Measurements from ENCODE around the gene PRICKLE2.

Gene PRICKLE2

DNA sequence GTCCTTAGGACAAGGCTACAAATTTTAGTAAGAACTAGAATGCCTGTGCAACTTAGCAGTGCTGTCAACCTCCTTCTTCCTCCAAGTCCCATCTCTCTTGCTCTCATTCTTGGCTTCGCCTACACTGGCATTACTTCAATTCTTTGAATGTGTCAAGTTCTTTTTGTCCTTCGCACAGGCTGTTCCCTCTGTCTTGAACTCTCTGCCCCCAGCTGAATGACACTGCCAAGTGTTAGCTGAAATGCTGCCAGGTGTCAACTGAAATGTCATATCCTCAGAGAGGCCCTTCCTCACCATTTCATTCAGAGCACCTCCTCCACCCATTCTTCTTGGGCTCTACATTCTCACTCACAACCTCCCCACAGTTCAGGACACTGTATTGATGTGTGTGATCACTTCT lies 153.1 kb downstream of the PRICKLE2 start:
- no peak for DNase-seq
- no peaks in the 10 kb centered on the region for H3K27me3 ChIP-seq (replicated peaks; ENCODE audit: control insufficient read depth, insufficient read depth, low read length, poor library complexity, severe bottlenecking)
- H3K4me1 ChIP-seq (ENCODE audit: control insufficient read depth, insufficient read depth, low read length, poor library complexity, severe bottlenecking): no peaks in the 10 kb centered on the region
- H3K36me3 ChIP-seq (ENCODE audit: control insufficient read depth, insufficient read depth, low read length): no peaks in the 10 kb centered on the region
- H3K4me3 ChIP-seq (ENCODE audit: insufficient read depth, low read depth, low read length, poor library complexity, severe bottlenecking): no peak overlapping the region
- no peaks in the 10 kb centered on the region for H3K9me3 ChIP-seq (ENCODE audit: control insufficient read depth, low read length)
- H3K27ac ChIP-seq (ENCODE audit: insufficient read depth, low read length, poor library complexity, severe bottlenecking): no peak overlapping the region

DNA sequence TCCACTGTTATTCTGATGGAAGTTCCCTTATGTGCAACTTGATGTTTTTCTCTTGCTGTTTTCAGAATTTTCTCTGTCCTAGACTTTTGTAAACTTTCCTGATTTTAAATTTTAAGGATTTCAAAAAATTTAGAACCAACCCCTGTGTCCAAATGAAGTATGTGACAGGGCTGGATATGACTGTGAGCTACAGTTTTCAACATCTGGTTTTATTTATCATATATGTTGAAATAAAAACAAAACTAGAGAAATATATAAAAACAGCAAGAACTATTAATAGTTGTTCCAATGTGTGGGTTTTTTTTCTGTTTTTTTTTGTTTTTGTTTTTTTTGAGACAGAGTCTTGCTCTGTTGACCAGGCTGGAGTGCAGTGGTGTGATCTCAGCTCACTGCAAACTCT lies 154.6 kb downstream of the PRICKLE2 start:
- Histone ChIP-seq H3K4me1 (ENCODE audit: control insufficient read depth, insufficient read depth, low read length, poor library complexity, severe bottlenecking) (no peaks in the 10 kb centered on the region), H3K9me3 (ENCODE audit: control insufficient read depth, low read length) (no peaks in the 10 kb centered on the region), H3K27me3 (replicated peaks; ENCODE audit: control insufficient read depth, insufficient read depth, low read length, poor library complexity, severe bottlenecking) (no peaks in the 10 kb centered on the region), H3K27ac (ENCODE audit: insufficient read depth, low read length, poor library complexity, severe bottlenecking) (no peak overlapping the region), H3K4me3 (ENCODE audit: insufficient read depth, low read depth, low read length, poor library complexity, severe bottlenecking) (no peak overlapping the region), H3K36me3 (ENCODE audit: control insufficient read depth, insufficient read depth, low read length) (no peaks in the 10 kb centered on the region)
- no peak for DNase-seq

DNA sequence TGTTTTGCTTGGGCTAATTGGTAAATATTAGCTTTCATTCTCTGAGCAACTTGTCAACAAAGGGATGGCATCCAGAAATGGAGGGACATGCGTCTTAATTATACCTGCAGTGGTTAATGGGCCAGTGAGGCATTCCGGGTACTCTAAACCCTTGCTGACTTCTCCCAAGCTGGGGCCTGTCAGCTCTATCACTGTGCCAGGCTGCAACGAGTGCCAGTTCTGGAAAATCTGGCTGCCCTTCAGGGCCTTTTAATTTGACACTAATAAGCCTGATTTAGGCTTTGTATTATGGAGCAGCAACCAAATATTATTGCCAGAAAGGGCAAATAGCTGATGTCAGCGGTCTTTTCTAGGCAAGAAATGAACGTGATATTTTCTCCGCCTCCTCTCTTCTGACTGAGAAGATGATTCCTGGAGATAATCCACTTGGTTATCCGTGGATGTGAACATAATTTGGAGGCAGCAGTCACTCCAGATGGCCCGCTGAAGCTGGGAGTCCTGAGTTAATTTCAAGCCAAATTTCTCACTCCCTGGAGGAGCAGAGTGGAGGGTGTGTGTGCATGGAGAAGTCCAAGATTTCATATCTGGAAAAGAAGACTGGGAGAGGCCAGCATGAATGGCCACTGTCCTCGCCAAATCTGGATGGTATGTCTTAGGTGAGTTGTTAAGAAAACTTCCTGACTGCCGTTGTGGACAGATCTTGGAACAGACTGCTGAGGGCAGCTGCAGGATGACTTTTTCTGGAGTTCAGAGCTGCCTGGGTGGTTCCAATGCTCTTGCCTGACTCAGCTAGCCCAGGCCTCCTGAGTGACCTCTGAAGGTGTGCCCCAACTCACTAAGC lies 157.5 kb downstream of the PRICKLE2 start:
- no peaks in the 10 kb centered on the region for H3K27me3 ChIP-seq (replicated peaks; ENCODE audit: control insufficient read depth, insufficient read depth, low read length, poor library complexity, severe bottlenecking)
- no peaks in the 10 kb centered on the region for H3K36me3 ChIP-seq (ENCODE audit: control insufficient read depth, insufficient read depth, low read length)
- H3K4me3 ChIP-seq (ENCODE audit: insufficient read depth, low read depth, low read length, poor library complexity, severe bottlenecking): no peak overlapping the region
- no peaks in the 10 kb centered on the region for H3K4me1 ChIP-seq (ENCODE audit: control insufficient read depth, insufficient read depth, low read length, poor library complexity, severe bottlenecking)
- no peaks in the 10 kb centered on the region for H3K9me3 ChIP-seq (ENCODE audit: control insufficient read depth, low read length)
- no peak for DNase-seq
- H3K27ac ChIP-seq (ENCODE audit: insufficient read depth, low read length, poor library complexity, severe bottlenecking): no peak overlapping the region

DNA sequence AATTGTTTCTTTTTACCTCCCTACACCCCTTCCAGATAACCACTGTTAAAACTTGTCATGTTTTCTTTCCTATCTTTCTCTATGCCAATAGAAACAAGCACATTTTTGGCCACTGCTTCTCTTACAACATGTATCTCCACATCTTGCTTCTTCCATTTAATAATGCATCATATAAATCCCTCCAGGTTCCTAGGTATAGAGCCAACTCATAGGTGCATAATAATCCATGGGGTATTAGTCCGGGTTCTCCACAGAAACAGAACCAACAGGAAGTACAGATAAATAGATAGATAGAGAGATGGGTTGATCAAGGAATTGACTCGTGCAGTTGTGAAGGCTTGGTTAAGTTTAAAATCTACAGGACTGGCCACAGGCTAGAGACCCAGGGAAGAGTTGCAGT lies 160.5 kb downstream of the PRICKLE2 start:
- Histone ChIP-seq H3K36me3 (ENCODE audit: control insufficient read depth, insufficient read depth, low read length) (no peaks in the 10 kb centered on the region), H3K4me3 (ENCODE audit: insufficient read depth, low read depth, low read length, poor library complexity, severe bottlenecking) (no peak overlapping the region), H3K9me3 (ENCODE audit: control insufficient read depth, low read length) (no peaks in the 10 kb centered on the region), H3K27ac (ENCODE audit: insufficient read depth, low read length, poor library complexity, severe bottlenecking) (no peak overlapping the region), H3K4me1 (ENCODE audit: control insufficient read depth, insufficient read depth, low read length, poor library complexity, severe bottlenecking) (no peaks in the 10 kb centered on the region), H3K27me3 (replicated peaks; ENCODE audit: control insufficient read depth, insufficient read depth, low read length, poor library complexity, severe bottlenecking) (no peaks in the 10 kb centered on the region)
- no peak for DNase-seq

DNA sequence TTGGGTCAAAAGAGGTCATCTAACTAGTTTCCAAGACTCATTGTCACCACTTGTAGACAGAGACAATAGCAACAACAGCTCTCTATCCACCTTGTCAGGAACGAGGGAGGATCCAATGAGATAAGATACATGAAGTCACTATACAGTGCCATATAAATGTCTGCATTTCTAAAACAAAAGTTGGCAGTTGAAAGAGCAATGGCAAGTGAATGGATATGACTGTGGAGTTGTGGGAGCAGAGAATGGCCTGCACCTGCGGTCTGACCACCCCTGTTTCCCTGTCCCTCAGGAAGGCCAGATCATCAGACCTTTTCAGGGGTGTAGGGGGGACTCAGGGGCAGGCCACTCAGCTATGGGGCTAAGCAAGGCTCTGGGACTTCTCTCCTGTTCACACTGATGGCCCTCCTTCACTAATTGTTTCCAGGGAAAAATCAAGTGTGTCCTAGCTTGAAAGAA lies 161.3 kb downstream of the PRICKLE2 start:
- H3K27ac ChIP-seq (ENCODE audit: insufficient read depth, low read length, poor library complexity, severe bottlenecking): no peak overlapping the region
- no peaks in the 10 kb centered on the region for H3K9me3 ChIP-seq (ENCODE audit: control insufficient read depth, low read length)
- no peak overlapping the region for H3K4me3 ChIP-seq (ENCODE audit: insufficient read depth, low read depth, low read length, poor library complexity, severe bottlenecking)
- no peaks in the 10 kb centered on the region for H3K27me3 ChIP-seq (replicated peaks; ENCODE audit: control insufficient read depth, insufficient read depth, low read length, poor library complexity, severe bottlenecking)
- no peaks in the 10 kb centered on the region for H3K36me3 ChIP-seq (ENCODE audit: control insufficient read depth, insufficient read depth, low read length)
- DNase-seq: no peak
- no peaks in the 10 kb centered on the region for H3K4me1 ChIP-seq (ENCODE audit: control insufficient read depth, insufficient read depth, low read length, poor library complexity, severe bottlenecking)

DNA sequence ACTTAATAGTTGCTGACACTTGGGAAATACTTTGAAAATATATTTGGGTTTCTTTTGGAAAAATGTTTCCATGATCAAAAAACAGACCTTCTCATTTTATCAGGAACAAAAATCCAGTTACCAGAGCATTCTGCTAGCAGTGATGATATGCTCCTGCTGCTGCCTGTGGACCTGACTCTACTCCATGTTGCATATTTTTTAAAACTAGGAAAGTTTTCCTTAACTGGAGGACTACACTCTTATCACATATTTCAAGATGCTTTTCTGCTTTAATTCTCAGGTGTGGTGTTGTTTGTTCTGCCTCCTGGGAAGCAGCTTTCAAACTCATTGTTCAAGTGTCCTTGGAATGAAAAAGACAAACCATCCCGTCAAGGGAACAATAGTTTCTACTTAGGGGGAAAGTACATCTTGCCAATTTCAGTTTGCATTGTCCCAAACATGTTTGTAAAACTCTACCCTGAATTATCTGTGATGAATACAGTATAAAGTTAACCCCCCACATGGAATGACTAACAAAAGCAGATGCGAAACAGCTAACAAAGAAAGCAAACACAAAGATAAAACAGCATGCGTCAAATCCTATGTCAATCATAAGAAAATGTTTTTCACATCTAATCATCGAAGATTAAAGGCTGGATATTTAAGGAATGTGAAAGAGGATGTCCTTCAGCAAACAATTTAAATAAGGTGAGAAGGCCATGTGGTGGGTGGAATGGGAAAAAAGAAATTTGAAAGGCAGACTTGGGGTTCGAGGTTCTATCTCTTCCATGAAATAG lies 161.9 kb downstream of the PRICKLE2 start:
- Histone ChIP-seq H3K9me3 (ENCODE audit: control insufficient read depth, low read length) (no peaks in the 10 kb centered on the region), H3K4me1 (ENCODE audit: control insufficient read depth, insufficient read depth, low read length, poor library complexity, severe bottlenecking) (no peaks in the 10 kb centered on the region), H3K4me3 (ENCODE audit: insufficient read depth, low read depth, low read length, poor library complexity, severe bottlenecking) (no peak overlapping the region), H3K27ac (ENCODE audit: insufficient read depth, low read length, poor library complexity, severe bottlenecking) (no peak overlapping the region), H3K27me3 (replicated peaks; ENCODE audit: control insufficient read depth, insufficient read depth, low read length, poor library complexity, severe bottlenecking) (no peaks in the 10 kb centered on the region), H3K36me3 (ENCODE audit: control insufficient read depth, insufficient read depth, low read length) (no peaks in the 10 kb centered on the region)
- no peak for DNase-seq

DNA sequence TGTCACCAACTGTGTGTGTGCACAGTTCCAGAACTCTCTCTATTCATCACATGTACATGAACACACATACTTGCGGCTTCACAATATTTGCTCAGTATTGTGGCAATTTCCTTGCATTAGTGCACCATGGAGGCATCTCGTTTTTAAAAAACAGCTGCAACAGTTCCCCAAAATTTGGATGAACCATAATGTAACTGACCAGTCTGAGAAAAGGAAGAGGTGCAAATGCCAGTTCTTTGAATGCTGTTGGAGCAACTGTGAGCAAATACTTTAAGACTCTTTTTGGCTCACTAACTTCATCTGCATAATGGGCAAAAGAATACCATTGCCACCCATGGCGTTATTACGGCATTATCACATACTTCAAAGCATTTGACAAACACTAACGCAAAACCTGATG lies 163.6 kb downstream of the PRICKLE2 start:
- Histone ChIP-seq H3K27ac (ENCODE audit: insufficient read depth, low read length, poor library complexity, severe bottlenecking) (no peak overlapping the region), H3K9me3 (ENCODE audit: control insufficient read depth, low read length) (no peaks in the 10 kb centered on the region), H3K36me3 (ENCODE audit: control insufficient read depth, insufficient read depth, low read length) (no peaks in the 10 kb centered on the region), H3K4me1 (ENCODE audit: control insufficient read depth, insufficient read depth, low read length, poor library complexity, severe bottlenecking) (no peaks in the 10 kb centered on the region), H3K4me3 (ENCODE audit: insufficient read depth, low read depth, low read length, poor library complexity, severe bottlenecking) (no peak overlapping the region), H3K27me3 (replicated peaks; ENCODE audit: control insufficient read depth, insufficient read depth, low read length, poor library complexity, severe bottlenecking) (no peaks in the 10 kb centered on the region)
- no peak for DNase-seq

DNA sequence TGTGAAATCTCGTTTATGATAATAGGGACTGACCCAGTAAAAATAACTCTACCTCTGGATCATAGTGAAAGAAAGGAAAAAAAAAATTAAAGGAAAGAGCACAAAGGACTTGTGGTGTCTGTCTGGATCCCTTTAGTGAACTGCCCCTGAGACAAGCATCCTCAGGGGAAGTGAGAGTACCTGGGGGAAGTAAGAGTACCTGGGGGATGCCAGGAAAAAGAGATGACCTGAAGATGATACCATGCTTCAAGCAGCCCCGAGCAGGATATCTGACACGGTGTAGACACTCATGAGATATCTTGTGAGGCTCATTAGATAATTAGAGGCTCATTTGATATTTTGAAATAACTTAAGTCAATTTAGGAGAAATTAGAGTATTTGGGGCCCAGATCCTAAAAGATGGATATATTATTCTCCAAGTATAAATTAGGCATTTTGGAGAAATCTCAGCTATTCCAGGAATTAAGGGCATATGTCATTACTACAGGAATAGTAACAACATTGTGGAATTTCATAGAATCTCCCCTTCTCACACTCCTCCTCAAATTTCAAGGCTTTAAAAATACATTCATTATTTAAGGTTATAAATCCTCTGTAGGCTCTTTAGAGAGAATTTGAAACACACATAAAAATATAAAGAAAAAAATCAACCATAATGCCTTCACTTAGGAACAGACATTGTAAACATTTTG lies 165.6 kb downstream of the PRICKLE2 start:
- Histone ChIP-seq H3K36me3 (ENCODE audit: control insufficient read depth, insufficient read depth, low read length) (no peaks in the 10 kb centered on the region), H3K27me3 (replicated peaks; ENCODE audit: control insufficient read depth, insufficient read depth, low read length, poor library complexity, severe bottlenecking) (no peaks in the 10 kb centered on the region), H3K4me1 (ENCODE audit: control insufficient read depth, insufficient read depth, low read length, poor library complexity, severe bottlenecking) (no peaks in the 10 kb centered on the region), H3K9me3 (ENCODE audit: control insufficient read depth, low read length) (no peaks in the 10 kb centered on the region), H3K4me3 (ENCODE audit: insufficient read depth, low read depth, low read length, poor library complexity, severe bottlenecking) (no peak overlapping the region), H3K27ac (ENCODE audit: insufficient read depth, low read length, poor library complexity, severe bottlenecking) (no peak overlapping the region)
- DNase-seq: no peak

DNA sequence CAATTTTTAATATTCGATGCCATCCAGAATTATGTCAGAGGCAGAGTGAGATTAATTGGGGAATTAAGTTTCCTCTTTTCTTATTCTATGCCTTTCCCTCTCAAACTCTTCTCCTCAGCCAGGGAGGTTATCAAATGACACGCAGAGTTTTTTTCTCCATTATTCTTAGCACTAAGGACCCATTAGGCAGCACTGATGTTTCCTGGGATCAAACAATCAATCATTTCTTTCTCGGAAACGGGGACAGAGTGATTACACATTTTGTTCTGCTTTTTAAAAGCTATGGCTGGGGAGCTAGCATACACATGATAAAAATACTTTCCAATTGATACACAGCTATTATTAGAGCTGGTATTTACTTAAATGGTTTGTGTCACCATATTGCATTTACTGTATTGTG lies 166.7 kb downstream of the PRICKLE2 start:
- no peaks in the 10 kb centered on the region for H3K9me3 ChIP-seq (ENCODE audit: control insufficient read depth, low read length)
- no peak for DNase-seq
- H3K27me3 ChIP-seq (replicated peaks; ENCODE audit: control insufficient read depth, insufficient read depth, low read length, poor library complexity, severe bottlenecking): no peaks in the 10 kb centered on the region
- H3K27ac ChIP-seq (ENCODE audit: insufficient read depth, low read length, poor library complexity, severe bottlenecking): no peak overlapping the region
- H3K36me3 ChIP-seq (ENCODE audit: control insufficient read depth, insufficient read depth, low read length): no peaks in the 10 kb centered on the region
- H3K4me3 ChIP-seq (ENCODE audit: insufficient read depth, low read depth, low read length, poor library complexity, severe bottlenecking): no peak overlapping the region
- H3K4me1 ChIP-seq (ENCODE audit: control insufficient read depth, insufficient read depth, low read length, poor library complexity, severe bottlenecking): no peaks in the 10 kb centered on the region

DNA sequence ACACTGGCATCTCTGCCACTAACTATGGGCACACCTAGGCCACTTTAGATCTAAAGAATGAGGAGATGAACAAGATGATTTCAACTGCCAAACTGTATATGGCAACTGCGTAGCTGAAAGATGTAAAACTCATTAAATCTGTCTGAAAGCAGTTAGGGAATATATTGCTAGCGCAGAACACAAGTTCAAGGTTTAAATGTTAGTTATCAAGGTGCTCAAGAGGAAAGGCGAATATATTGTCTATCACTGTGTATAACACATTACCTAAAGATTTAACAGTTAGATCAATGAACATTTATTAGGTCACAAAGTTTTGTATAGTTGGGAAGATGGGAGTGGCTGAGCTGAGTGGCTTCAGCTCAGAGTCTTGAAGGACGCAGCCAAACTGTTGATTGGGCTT lies 168.0 kb downstream of the PRICKLE2 start:
- Histone ChIP-seq H3K36me3 (ENCODE audit: control insufficient read depth, insufficient read depth, low read length) (no peaks in the 10 kb centered on the region), H3K4me3 (ENCODE audit: insufficient read depth, low read depth, low read length, poor library complexity, severe bottlenecking) (no peak overlapping the region), H3K4me1 (ENCODE audit: control insufficient read depth, insufficient read depth, low read length, poor library complexity, severe bottlenecking) (no peaks in the 10 kb centered on the region), H3K27ac (ENCODE audit: insufficient read depth, low read length, poor library complexity, severe bottlenecking) (no peak overlapping the region), H3K9me3 (ENCODE audit: control insufficient read depth, low read length) (no peaks in the 10 kb centered on the region), H3K27me3 (replicated peaks; ENCODE audit: control insufficient read depth, insufficient read depth, low read length, poor library complexity, severe bottlenecking) (no peaks in the 10 kb centered on the region)
- DNase-seq: no peak
